IPS-18a (cell line): ENCODE data around the gene ANKFN1.

Source experiments
- H3K27ac ChIP-seq: one replicate; pipeline ENCODE4 v1.5.1; 2013; ENCODE audit warnings: low read length
- H3K27me3 ChIP-seq: one replicate; pipeline ENCODE4 v1.6.1; 2013; ENCODE audit warnings: mild to moderate bottlenecking, low read length; ENCODE audit not compliant: control insufficient read depth, insufficient read depth
- H3K36me3 ChIP-seq: one replicate; pipeline ENCODE4 v1.6.1; 2013; ENCODE audit warnings: low read depth, low read length; ENCODE audit not compliant: control insufficient read depth
- H3K4me1 ChIP-seq: one replicate; pipeline ENCODE4 v1.6.1; 2013; ENCODE audit warnings: low read depth, low read length; ENCODE audit not compliant: control insufficient read depth
- H3K4me3 ChIP-seq: one replicate; pipeline ENCODE4 v1.5.1; 2013; ENCODE audit warnings: low read length
- H3K9ac ChIP-seq: one replicate; pipeline ENCODE4 v1.6.1; 2013; ENCODE audit warnings: mild to moderate bottlenecking, low read length, moderate library complexity
- H3K9me3 ChIP-seq: one replicate; pipeline ENCODE4 v1.6.1; 2013; ENCODE audit warnings: low read depth, low read length; ENCODE audit not compliant: control insufficient read depth

The ANKFN1 gene

GRCh38 chr17:56457501-56457900 is 304.2 kb downstream of the ANKFN1 start:
- Histone ChIP-seq H3K9me3 (no peaks in the 10 kb centered on the region), H3K4me1 (no peaks in the 10 kb centered on the region), H3K4me3 (no peak overlapping the region), H3K27ac (no peak overlapping the region), H3K36me3 (no peaks in the 10 kb centered on the region), H3K27me3 (no peaks in the 10 kb centered on the region), H3K9ac (no peak overlapping the region)

GRCh38 chr17:56465886-56466285 is 312.6 kb downstream of the ANKFN1 start:
- Histone ChIP-seq H3K4me3 (no peak overlapping the region), H3K27ac (no peak overlapping the region), H3K36me3 (no peaks in the 10 kb centered on the region), H3K27me3 (no peaks in the 10 kb centered on the region), H3K4me1 (no peaks in the 10 kb centered on the region), H3K9me3 (no peaks in the 10 kb centered on the region), H3K9ac (no peak overlapping the region)

- no peak overlapping the region for H3K4me3 ChIP-seq
- peaks cover 4% of the 10 kb centered on the region for H3K9me3 ChIP-seq
- no peak overlapping the region for H3K9ac ChIP-seq
- no peaks in the 10 kb centered on the region for H3K36me3 ChIP-seq
- H3K27me3 ChIP-seq, result no peaks in the 10 kb centered on the region
- no peak overlapping the region for H3K27ac ChIP-seq
- no peaks in the 10 kb centered on the region for H3K4me1 ChIP-seq
These were observed 315.6 kb downstream of the ANKFN1 start for GRCh38 chr17:56468840-56469239.

GRCh38 chr17:56471696-56472095 is 318.4 kb downstream of the ANKFN1 start:
- Histone ChIP-seq H3K9me3 (peaks cover 4% of the 10 kb centered on the region), H3K27ac (no peak overlapping the region), H3K4me1 (no peaks in the 10 kb centered on the region), H3K36me3 (no peaks in the 10 kb centered on the region), H3K4me3 (no peak overlapping the region), H3K9ac (no peak overlapping the region), H3K27me3 (no peaks in the 10 kb centered on the region)

GRCh38 chr17:56475116-56475515 is 321.8 kb downstream of the ANKFN1 start:
- no peak overlapping the region for H3K4me3 ChIP-seq
- peaks cover 4% of the 10 kb centered on the region for H3K9me3 ChIP-seq
- H3K9ac ChIP-seq, result no peak overlapping the region
- H3K4me1 ChIP-seq, result no peaks in the 10 kb centered on the region
- H3K27me3 ChIP-seq, result no peaks in the 10 kb centered on the region
- no peaks in the 10 kb centered on the region for H3K36me3 ChIP-seq
- H3K27ac ChIP-seq, result no peak overlapping the region

GRCh38 chr17:56478836-56479447 is 325.7 kb downstream of the ANKFN1 start:
- Histone ChIP-seq H3K36me3 (no peaks in the 10 kb centered on the region), H3K9ac (no peak overlapping the region), H3K27ac (no peak overlapping the region), H3K9me3 (no peaks in the 10 kb centered on the region), H3K4me3 (no peak overlapping the region), H3K27me3 (no peaks in the 10 kb centered on the region), H3K4me1 (no peaks in the 10 kb centered on the region)

- Histone ChIP-seq H3K4me1 (no peaks in the 10 kb centered on the region), H3K27ac (no peak overlapping the region), H3K9ac (no peak overlapping the region), H3K27me3 (no peaks in the 10 kb centered on the region), H3K4me3 (no peak overlapping the region), H3K9me3 (no peaks in the 10 kb centered on the region), H3K36me3 (no peaks in the 10 kb centered on the region)
These were observed 327.2 kb downstream of the ANKFN1 start for GRCh38 chr17:56480501-56480900.

GRCh38 chr17:56481659-56482058 is 328.4 kb downstream of the ANKFN1 start:
- Histone ChIP-seq H3K9ac (no peak overlapping the region), H3K36me3 (no peaks in the 10 kb centered on the region), H3K27me3 (no peaks in the 10 kb centered on the region), H3K4me1 (no peaks in the 10 kb centered on the region), H3K4me3 (no peak overlapping the region), H3K27ac (no peak overlapping the region), H3K9me3 (no peaks in the 10 kb centered on the region)

- Histone ChIP-seq H3K27ac (no peak overlapping the region), H3K4me3 (no peak overlapping the region), H3K9me3 (no peaks in the 10 kb centered on the region), H3K27me3 (no peaks in the 10 kb centered on the region), H3K4me1 (no peaks in the 10 kb centered on the region), H3K36me3 (no peaks in the 10 kb centered on the region), H3K9ac (no peak overlapping the region)
These were observed 329.0 kb downstream of the ANKFN1 start for GRCh38 chr17:56482229-56482628.

GRCh38 chr17:56486732-56487131 is 333.5 kb downstream of the ANKFN1 start:
- Histone ChIP-seq H3K9me3 (no peaks in the 10 kb centered on the region), H3K9ac (no peak overlapping the region), H3K4me1 (no peaks in the 10 kb centered on the region)

GRCh38 chr17:56488800-56489199 is 335.5 kb downstream of the ANKFN1 start:
- Histone ChIP-seq H3K36me3 (no peaks in the 10 kb centered on the region), H3K27me3 (no peaks in the 10 kb centered on the region), H3K27ac (no peak overlapping the region), H3K9ac (no peak overlapping the region), H3K9me3 (no peaks in the 10 kb centered on the region), H3K4me1 (no peaks in the 10 kb centered on the region), H3K4me3 (no peak overlapping the region)

More at GRCh38 chr17:56486732-56487131, 333.5 kb downstream of the ANKFN1 start:
- Histone ChIP-seq H3K36me3 (no peaks in the 10 kb centered on the region), H3K4me3 (no peak overlapping the region), H3K27ac (no peak overlapping the region), H3K27me3 (no peaks in the 10 kb centered on the region)

GRCh38 chr17:56489980-56490379 is 336.7 kb downstream of the ANKFN1 start:
- Histone ChIP-seq H3K36me3 (no peaks in the 10 kb centered on the region), H3K4me1 (no peaks in the 10 kb centered on the region), H3K4me3 (no peak overlapping the region), H3K27me3 (no peaks in the 10 kb centered on the region), H3K9ac (no peak overlapping the region), H3K27ac (no peak overlapping the region), H3K9me3 (no peaks in the 10 kb centered on the region)
